GM23248 (cell line): ENCODE measurements around the gene AGER.

Source experiments
- EZH2 ChIP-seq: fragments of 200-600 bp; sonication (generic); IDR thresholded peaks from 2 replicates; pipeline ENCODE4 v1.6.1; 2018; ENCODE audit warnings: antibody characterized with exemption, mild to moderate bottlenecking; ENCODE audit not compliant: insufficient read depth, poor library complexity, severe bottlenecking
- EZH2phosphoT487 ChIP-seq: fragments of 200-600 bp; sonication (generic); IDR thresholded peaks from 2 replicates; pipeline ENCODE4 v1.6.1; 2018; ENCODE audit warnings: antibody characterized with exemption, moderate library complexity, mild to moderate bottlenecking, low read depth; ENCODE audit not compliant: insufficient read depth

GRCh38 chr6:32166411-32167061 lies 17.5 kb downstream of the AGER start:
- TF ChIP-seq EZH2 = no peak
- TF ChIP-seq EZH2phosphoT487 = no peak
